Rectal smooth muscle tissue (tissue), 1 donor: ENCODE results near the gene CCDC47.
A peak's percentile ranks its signal among the peaks of the same experiment; 100 is the strongest.

Source experiments
- H3K27ac ChIP-seq: one replicate; pipeline ENCODE4 v1.7.0; 2013; ENCODE audit warnings: low read depth, low read length, inconsistent platforms
- H3K27me3 ChIP-seq: one replicate; pipeline ENCODE4 v1.7.0; 2013; ENCODE audit warnings: low read length; ENCODE audit not compliant: control insufficient read depth, insufficient read depth
- H3K36me3 ChIP-seq: one replicate; pipeline ENCODE4 v1.7.0; 2013; ENCODE audit warnings: low read length; ENCODE audit not compliant: control insufficient read depth, insufficient read depth
- H3K4me1 ChIP-seq: one replicate; pipeline ENCODE4 v1.7.0; 2013; ENCODE audit warnings: low read length; ENCODE audit not compliant: control insufficient read depth, insufficient read depth
- H3K4me3 ChIP-seq: one replicate; pipeline ENCODE4 v1.7.0; 2013; ENCODE audit warnings: low read length
- H3K9ac ChIP-seq: one replicate; pipeline ENCODE4 v1.7.0; 2013; ENCODE audit warnings: low read length

Gene CCDC47

DNA sequence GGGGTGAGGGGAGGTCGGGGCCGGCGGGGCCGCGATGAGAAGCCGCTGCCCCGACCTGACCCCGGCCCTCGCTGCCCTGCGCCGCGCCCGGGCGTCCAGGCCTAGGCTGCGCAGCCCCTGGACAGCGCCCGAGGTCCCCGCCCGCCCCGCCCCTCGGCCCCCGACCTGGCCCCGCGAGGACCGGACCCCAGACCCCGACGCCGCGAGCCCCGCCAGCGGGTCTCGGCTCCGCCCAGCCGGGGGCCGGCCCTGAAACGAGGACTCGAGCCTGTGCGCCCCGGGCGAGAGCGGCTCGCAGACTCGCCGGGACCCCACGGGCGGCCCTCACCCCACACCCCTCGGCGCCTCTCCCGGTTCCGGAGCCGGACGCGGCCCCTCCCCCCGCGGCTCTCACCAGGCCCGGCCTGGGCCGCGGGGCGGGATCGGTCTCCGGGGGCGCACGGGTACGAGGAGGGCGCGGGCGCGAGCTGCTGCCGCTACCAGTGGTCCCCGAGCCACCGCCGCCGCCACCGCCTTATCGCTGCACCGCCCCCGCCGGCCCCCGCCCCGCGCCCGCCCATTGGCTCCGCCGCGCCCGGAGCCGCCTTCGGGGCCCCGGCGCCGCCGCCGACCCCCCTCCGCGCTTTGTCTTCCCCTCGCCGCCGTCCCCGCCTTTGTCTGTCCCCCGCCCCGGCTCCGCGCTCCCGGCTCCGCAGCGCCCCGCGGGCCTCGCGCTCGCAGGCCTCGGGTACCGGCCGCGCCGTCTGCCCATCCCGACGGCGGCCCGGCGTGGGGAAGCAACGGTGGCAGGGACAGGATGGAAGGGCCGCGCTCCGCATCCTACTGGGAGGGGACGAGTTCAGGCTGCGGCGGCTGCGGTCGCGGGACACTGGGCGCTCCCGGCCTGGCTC is 73.5 kb downstream of the CCDC47 start, which contains the start of gene LIMD2:
Gene LIMD2, minus strand, starts transcription at position 488 of the 890 bp plus-strand sequence. CDS start 827 bp downstream, outside the sequence.
- peak within 1 kb of the TSS; percentile 64 for H3K4me3 ChIP-seq
- H3K9ac ChIP-seq: no peak within 1 kb of the TSS
- H3K4me1 ChIP-seq: peaks cover 2% of the 10 kb centered on the region
- peak within 1 kb of the TSS; percentile 69 for H3K27ac ChIP-seq
- H3K36me3 ChIP-seq: peaks cover 2% of the 10 kb centered on the region
- H3K27me3 ChIP-seq: no peaks in the 10 kb centered on the region

DNA sequence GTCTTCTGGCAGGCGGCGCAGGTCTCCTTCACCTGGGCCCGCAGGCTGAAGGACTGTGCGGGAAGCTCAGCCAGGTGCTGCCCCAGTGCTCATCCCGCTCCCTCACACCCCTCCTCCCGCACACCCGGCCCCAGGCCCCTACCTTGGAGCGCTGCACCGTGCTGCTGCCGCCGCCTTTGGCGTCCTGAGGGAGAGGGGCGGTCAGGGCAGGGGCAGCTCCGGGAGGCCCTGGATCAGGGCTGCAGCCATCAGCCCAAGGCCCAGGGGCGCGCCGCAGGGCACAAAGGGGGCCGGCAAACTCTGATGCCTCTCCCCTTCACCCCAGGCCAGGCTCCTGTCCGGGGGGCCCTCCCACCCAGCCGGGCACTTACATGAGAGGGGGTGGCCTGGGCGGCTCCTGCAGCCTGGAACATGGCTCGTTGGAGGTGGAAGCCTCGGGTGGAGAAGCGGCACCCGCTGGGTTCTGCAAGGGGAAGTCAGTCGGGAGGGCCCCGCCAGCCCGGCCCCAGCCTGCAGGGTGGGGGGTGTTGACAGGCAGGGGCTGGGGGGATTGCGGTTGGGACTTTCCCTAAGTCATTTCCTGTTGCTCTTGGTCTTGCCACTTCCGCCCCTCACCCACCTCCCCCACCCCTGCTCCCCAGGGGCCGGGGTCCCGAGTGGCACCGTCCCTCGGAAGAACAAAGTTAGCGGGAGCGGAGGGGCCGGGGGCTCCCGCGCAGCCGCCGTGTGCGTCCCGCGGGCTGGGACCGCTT is 74.3 kb downstream of the CCDC47 start:
- H3K27ac ChIP-seq: no peak overlapping the region
- H3K9ac ChIP-seq: no peak overlapping the region
- no peaks in the 10 kb centered on the region for H3K27me3 ChIP-seq
- H3K4me1 ChIP-seq: peaks cover 2% of the 10 kb centered on the region
- peak overlapping the region; percentile 64 for H3K4me3 ChIP-seq
- peaks cover 7% of the 10 kb centered on the region for H3K36me3 ChIP-seq

DNA sequence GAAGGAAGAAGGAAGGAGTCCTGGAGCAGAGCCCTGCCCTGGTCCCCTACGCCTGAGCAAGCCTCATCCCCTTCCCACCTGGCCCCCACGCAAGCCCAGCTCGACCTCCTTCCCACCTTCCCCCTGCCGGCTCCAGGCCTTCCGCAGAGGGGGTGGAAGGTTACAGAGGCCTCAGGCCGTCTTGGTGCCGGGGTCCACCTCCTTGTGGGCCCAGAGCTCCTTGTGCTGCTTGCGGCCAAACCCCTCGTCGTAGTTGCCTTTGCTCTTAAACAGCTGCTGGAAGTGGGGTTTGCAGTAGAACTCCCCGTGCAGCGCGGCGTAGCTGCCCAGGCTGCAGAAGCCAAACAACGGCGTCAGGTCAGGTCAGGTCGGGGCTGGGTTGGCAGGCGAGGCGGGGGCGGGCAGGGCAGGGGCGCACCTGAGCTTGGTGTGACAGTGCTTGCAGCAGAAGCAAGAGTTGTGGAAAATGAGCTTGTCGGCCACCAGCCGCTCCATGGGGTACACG is 75.0 kb downstream of the CCDC47 start:
- peak overlapping the region; percentile 45 for H3K9ac ChIP-seq
- H3K4me3 ChIP-seq: peak overlapping the region; percentile 64
- no peak overlapping the region for H3K27ac ChIP-seq
- no peaks in the 10 kb centered on the region for H3K27me3 ChIP-seq
- peaks cover 2% of the 10 kb centered on the region for H3K4me1 ChIP-seq
- peaks cover 9% of the 10 kb centered on the region for H3K36me3 ChIP-seq

DNA sequence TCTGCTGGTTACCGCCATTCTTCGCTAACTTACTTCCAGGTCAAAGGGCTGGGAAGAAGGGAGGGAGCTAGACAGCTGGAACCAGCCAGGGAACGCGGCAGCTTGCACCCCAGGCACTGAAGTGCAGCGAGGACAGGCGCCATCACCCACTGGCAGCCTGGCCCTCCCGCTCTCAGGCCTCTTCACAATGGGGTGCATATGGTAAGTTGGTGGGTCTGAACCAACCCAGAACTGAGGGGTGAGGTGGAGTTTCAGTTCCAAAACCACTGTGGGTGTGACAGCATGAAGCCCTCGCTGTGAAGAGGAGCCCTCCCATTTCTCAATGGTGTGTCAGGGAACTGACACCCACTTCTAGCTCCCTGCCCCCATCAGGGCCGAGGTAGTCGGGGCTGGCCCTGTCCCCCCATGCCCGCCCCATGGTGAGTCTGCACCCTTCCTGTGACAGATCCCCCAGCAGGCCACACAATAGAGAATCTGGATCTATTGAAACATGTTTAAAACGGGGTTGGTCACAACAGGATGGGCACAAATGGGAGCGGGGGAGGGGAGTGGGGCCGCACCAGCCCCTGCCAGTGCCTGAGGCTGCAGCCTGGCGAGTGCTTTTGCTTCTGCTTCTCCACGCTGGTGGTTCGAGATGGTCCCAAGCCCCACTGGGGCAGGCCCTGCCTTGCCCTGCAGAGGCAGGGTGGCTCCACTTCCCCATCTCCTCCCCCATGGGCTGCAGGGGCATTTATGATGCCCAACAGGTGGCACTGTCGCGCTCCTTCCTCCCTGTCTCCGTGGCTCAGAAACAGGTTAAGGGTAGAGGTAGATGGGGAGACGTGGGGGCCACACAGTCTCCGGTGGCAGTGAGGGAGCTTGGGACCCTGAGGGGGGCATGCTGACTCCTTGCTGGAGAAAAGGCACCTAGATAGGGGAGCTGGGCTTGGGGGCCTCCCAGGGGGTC is 75.8 kb downstream of the CCDC47 start:
- H3K27ac ChIP-seq: peak overlapping the region; percentile 8
- H3K4me1 ChIP-seq: peaks cover 2% of the 10 kb centered on the region
- no peaks in the 10 kb centered on the region for H3K27me3 ChIP-seq
- H3K36me3 ChIP-seq: peaks cover 16% of the 10 kb centered on the region
- H3K4me3 ChIP-seq: peak overlapping the region; percentile 64
- H3K9ac ChIP-seq: no peak overlapping the region

DNA sequence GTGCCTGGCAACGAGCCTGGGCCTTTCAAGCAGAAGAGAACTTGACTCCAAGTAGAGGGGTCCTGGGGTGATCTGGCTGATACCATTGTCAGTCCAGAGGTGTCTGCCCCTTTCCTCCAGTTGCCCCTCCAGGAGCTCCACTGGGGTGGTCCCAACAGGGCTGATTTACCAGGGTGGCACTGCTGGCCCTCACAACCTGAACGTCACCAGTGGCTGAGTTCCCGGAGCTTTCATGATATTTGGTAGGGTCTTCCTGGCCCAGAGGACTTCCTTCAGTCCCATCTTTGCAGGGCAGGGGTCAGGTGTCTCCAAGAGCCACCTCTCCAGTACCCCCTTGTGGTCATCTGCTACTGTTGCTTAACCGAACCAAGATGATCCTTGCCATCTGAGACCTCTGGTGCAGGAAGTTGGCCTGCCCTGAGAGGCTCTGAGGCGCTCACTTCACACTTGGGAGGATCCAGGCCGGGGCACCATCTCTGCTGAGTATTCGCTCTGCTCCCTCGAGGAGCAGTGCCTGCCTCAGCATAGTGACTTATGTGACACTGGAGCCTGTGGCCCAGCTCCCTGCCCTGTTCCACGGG is 76.9 kb downstream of the CCDC47 start:
- H3K4me3 ChIP-seq: no peak overlapping the region
- no peaks in the 10 kb centered on the region for H3K27me3 ChIP-seq
- H3K4me1 ChIP-seq: peaks cover 2% of the 10 kb centered on the region
- no peak overlapping the region for H3K9ac ChIP-seq
- peaks cover 23% of the 10 kb centered on the region for H3K36me3 ChIP-seq
- no peak overlapping the region for H3K27ac ChIP-seq

DNA sequence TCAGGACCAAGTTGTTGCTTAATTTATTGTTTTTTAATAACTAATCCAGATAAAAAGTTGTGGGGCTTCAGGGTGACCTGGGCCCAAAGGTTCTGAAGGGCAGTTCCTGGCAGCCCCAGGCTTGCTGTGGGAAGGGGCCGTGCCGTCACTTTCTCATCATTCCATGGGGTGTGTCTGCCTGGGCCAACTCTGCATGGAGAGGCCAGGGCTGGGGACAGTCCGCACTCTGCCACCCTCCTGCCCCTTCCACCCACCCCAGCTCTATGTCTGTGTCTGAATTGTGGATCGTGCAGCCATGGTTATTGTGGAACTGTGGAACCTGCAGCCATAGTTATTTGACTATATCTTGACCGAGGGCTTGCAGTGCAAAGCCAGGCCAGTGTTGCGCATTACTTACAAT is 77.5 kb downstream of the CCDC47 start:
- H3K4me1 ChIP-seq: peaks cover 2% of the 10 kb centered on the region
- no peak overlapping the region for H3K27ac ChIP-seq
- H3K4me3 ChIP-seq: no peak overlapping the region
- no peak overlapping the region for H3K9ac ChIP-seq
- H3K36me3 ChIP-seq: peaks cover 28% of the 10 kb centered on the region
- no peaks in the 10 kb centered on the region for H3K27me3 ChIP-seq
